ES-I3 (cell line): ENCODE results near the gene EIF4E.
"Not testable (repeated sequence)": the region's sequence is repeated elsewhere in the genome, so short reads cannot be mapped to it uniquely, and the experiment has no call there.

Source experiments
- H3K36me3 ChIP-seq: 2 replicates; pipeline ENCODE4 v1.6.1; 2013; ENCODE audit warnings: mild to moderate bottlenecking, low read length, control low read depth, moderate library complexity; ENCODE audit not compliant: insufficient read depth
- H3K4me1 ChIP-seq: 2 replicates; pipeline ENCODE4 v1.6.1; 2013; ENCODE audit warnings: mild to moderate bottlenecking, control low read depth, low read length; ENCODE audit not compliant: insufficient read depth
- H3K9ac ChIP-seq: 2 replicates; pipeline ENCODE4 v1.6.1; 2013; ENCODE audit warnings: low read depth, mild to moderate bottlenecking, low read length, moderate library complexity
- H3K9me3 ChIP-seq: 2 replicates; pipeline ENCODE4 v1.6.1; 2013; ENCODE audit warnings: mild to moderate bottlenecking, low read length, moderate library complexity; ENCODE audit not compliant: control insufficient read depth, insufficient read depth

EIF4E gene

GRCh38 chr4:98910728-98911127, 18.2 kb downstream of the EIF4E start:
- peaks cover 10% of the 10 kb centered on the region for H3K4me1 ChIP-seq
- H3K9ac ChIP-seq, H3K9me3 ChIP-seq, H3K36me3 ChIP-seq: not testable (repeated sequence)

GRCh38 chr4:98909646-98910401, 19.1 kb downstream of the EIF4E start:
- no peaks in the 10 kb centered on the region for H3K9me3 ChIP-seq
- no peak overlapping the region for H3K9ac ChIP-seq
- peaks cover 10% of the 10 kb centered on the region for H3K4me1 ChIP-seq
- no peaks in the 10 kb centered on the region; the same call in 1 of the 2 replicates for H3K36me3 ChIP-seq

- no peak overlapping the region for H3K9ac ChIP-seq
- peaks cover 10% of the 10 kb centered on the region for H3K4me1 ChIP-seq
- no peaks in the 10 kb centered on the region for H3K9me3 ChIP-seq
- H3K36me3 ChIP-seq = no peaks in the 10 kb centered on the region
Observed at GRCh38 chr4:98908703-98909262, 20.1 kb downstream of the EIF4E start.

GRCh38 chr4:98908182-98908581, 20.8 kb downstream of the EIF4E start:
- Histone ChIP-seq H3K9me3 (no peaks in the 10 kb centered on the region), H3K9ac (no peak overlapping the region), H3K36me3 (no peaks in the 10 kb centered on the region), H3K4me1 (peaks cover 10% of the 10 kb centered on the region)

GRCh38 chr4:98905839-98906238, 23.1 kb downstream of the EIF4E start:
- no peaks in the 10 kb centered on the region for H3K9me3 ChIP-seq
- peaks cover 10% of the 10 kb centered on the region for H3K4me1 ChIP-seq
- H3K36me3 ChIP-seq = no peaks in the 10 kb centered on the region
- H3K9ac ChIP-seq = no peak overlapping the region

- Histone ChIP-seq H3K9me3 (no peaks in the 10 kb centered on the region), H3K36me3 (no peaks in the 10 kb centered on the region)
Observed at GRCh38 chr4:98905297-98905696, 23.6 kb downstream of the EIF4E start.

GRCh38 chr4:98903963-98904362, 25.0 kb downstream of the EIF4E start:
- Histone ChIP-seq H3K9me3 (no peaks in the 10 kb centered on the region), H3K36me3 (no peaks in the 10 kb centered on the region), H3K9ac (no peak overlapping the region), H3K4me1 (peaks cover 8% of the 10 kb centered on the region; the same call in 1 of the 2 replicates)

More at GRCh38 chr4:98905297-98905696, 23.6 kb downstream of the EIF4E start:
- Histone ChIP-seq H3K9ac (no peak overlapping the region), H3K4me1 (peaks cover 10% of the 10 kb centered on the region; the same call in 1 of the 2 replicates)

- H3K9ac ChIP-seq = no peak overlapping the region
- H3K4me1 ChIP-seq = peaks cover 6% of the 10 kb centered on the region; the same call in 1 of the 2 replicates
- no peaks in the 10 kb centered on the region for H3K9me3 ChIP-seq
- no peaks in the 10 kb centered on the region for H3K36me3 ChIP-seq
Observed at GRCh38 chr4:98903561-98903960, 25.4 kb downstream of the EIF4E start.

- H3K36me3 ChIP-seq = peaks cover 3% of the 10 kb centered on the region; the same call in 1 of the 2 replicates
- H3K4me1 ChIP-seq = no peaks in the 10 kb centered on the region
- H3K9me3 ChIP-seq = no peaks in the 10 kb centered on the region
- no peak overlapping the region for H3K9ac ChIP-seq
Observed at GRCh38 chr4:98899277-98899676, 29.7 kb downstream of the EIF4E start.

- no peaks in the 10 kb centered on the region for H3K4me1 ChIP-seq
- no peak overlapping the region for H3K9ac ChIP-seq
- H3K9me3 ChIP-seq = no peaks in the 10 kb centered on the region
- H3K36me3 ChIP-seq = peaks cover 14% of the 10 kb centered on the region
Observed at GRCh38 chr4:98891478-98892337, 37.2 kb downstream of the EIF4E start.

- H3K4me1 ChIP-seq = no peaks in the 10 kb centered on the region
- H3K36me3 ChIP-seq = peaks cover 21% of the 10 kb centered on the region
- no peak overlapping the region for H3K9ac ChIP-seq
- no peaks in the 10 kb centered on the region for H3K9me3 ChIP-seq
Observed at GRCh38 chr4:98890702-98891455, 38.1 kb downstream of the EIF4E start.

- Histone ChIP-seq H3K9me3 (no peaks in the 10 kb centered on the region), H3K36me3 (peaks cover 25% of the 10 kb centered on the region), H3K9ac (no peak overlapping the region), H3K4me1 (no peaks in the 10 kb centered on the region)
Observed at GRCh38 chr4:98887145-98887544, 41.8 kb downstream of the EIF4E start.

GRCh38 chr4:98886382-98886781, 42.6 kb downstream of the EIF4E start:
- H3K4me1 ChIP-seq, H3K9ac ChIP-seq, H3K9me3 ChIP-seq: not testable (repeated sequence)
- peaks cover 25% of the 10 kb centered on the region for H3K36me3 ChIP-seq

GRCh38 chr4:98880884-98881283, 48.0 kb downstream of the EIF4E start:
- not testable (repeated sequence) for H3K36me3 ChIP-seq, H3K9ac ChIP-seq, H3K9me3 ChIP-seq, H3K4me1 ChIP-seq
